Endometrial microvascular endothelial cells (primary cell): ENCODE measurements around the gene KLF13. TPM values are rescaled to one million over a fixed set of nuclear protein-coding genes. Genes with fewer than 3 reads are reported as not detected.
"Not testable (repeated sequence)": the region's sequence is repeated elsewhere in the genome, so short reads cannot be mapped to it uniquely, and the experiment has no call there.

Experiments used
- in situ Hi-C: cut with HindIII; loops from 2 replicates; pipeline ENCODE4 v1.10.0; 2017; ENCODE audit warnings: low sequenced_read_pairs, low pct_unique_long_range_greater_than_20kb; ENCODE audit errors: inconsistent ontology term
- total RNA-seq: library from RNA; depleted of rRNA; stranded (reverse); fragments of >200 nt; gene quantifications from one replicate; pipeline ENCODE4 v1.2.3, GENCODE V29; 2015; ENCODE audit errors: inconsistent ontology term

The KLF13 gene
- total RNA-seq, 1 donor from 2014 or later: 21.2 TPM

- in situ Hi-C loops: not testable (repeated sequence)
Measured at GRCh38 chr15:31356097-31356496, 29.5 kb downstream of the KLF13 start.

- in situ Hi-C loops: no loop called here
Measured at GRCh38 chr15:31357148-31357547, 30.5 kb downstream of the KLF13 start.

GRCh38 chr15:31358163-31358562, 31.5 kb downstream of the KLF13 start:
- in situ Hi-C loops: no loop called here

- in situ Hi-C loops: no loop called here
Measured at GRCh38 chr15:31358957-31359701, 32.5 kb downstream of the KLF13 start.

GRCh38 chr15:31359702-31360111, 33.1 kb downstream of the KLF13 start:
- in situ Hi-C loops: no loop called here

GRCh38 chr15:31360158-31360561, 33.5 kb downstream of the KLF13 start:
- in situ Hi-C loops: no loop called here

GRCh38 chr15:31360843-31361763, 34.5 kb downstream of the KLF13 start:
- in situ Hi-C loops: no loop called here

- in situ Hi-C loops: no loop called here
Measured at GRCh38 chr15:31361764-31362515, 35.3 kb downstream of the KLF13 start.

GRCh38 chr15:31362886-31363285, 36.3 kb downstream of the KLF13 start:
- in situ Hi-C loops: no loop called here

GRCh38 chr15:31364301-31365031, 37.8 kb downstream of the KLF13 start:
- in situ Hi-C loops: no loop called here

GRCh38 chr15:31365032-31365654, 38.5 kb downstream of the KLF13 start:
- in situ Hi-C loops: no loop called here

GRCh38 chr15:31365655-31366127, 39.1 kb downstream of the KLF13 start:
- in situ Hi-C loops: no loop called here

GRCh38 chr15:31366169-31366734, 39.6 kb downstream of the KLF13 start:
- in situ Hi-C loops: no loop called here

GRCh38 chr15:31367021-31367729, 40.5 kb downstream of the KLF13 start:
- in situ Hi-C loops: no loop called here

GRCh38 chr15:31367730-31368344, 41.2 kb downstream of the KLF13 start:
- in situ Hi-C loops: no loop called here

- in situ Hi-C loops: no loop called here
Measured at GRCh38 chr15:31369727-31370126, 43.1 kb downstream of the KLF13 start.
